Measurements from ENCODE around the gene MAP3K6.

MAP3K6 gene

GRCh38 chr1:27374362-27375086 lies 7.8 kb upstream of the MAP3K6 start, which contains the start of gene FCN3:
Gene FCN3, minus strand, starts transcription at chr1:27374824. Its CDS starts 6 bp downstream, at chr1:27374818.
- peak; percentile 22 for DNase-seq

GRCh38 chr1:27372808-27373690 lies 6.3 kb upstream of the MAP3K6 start:
- no peak for DNase-seq

GRCh38 chr1:27372022-27372807 lies 5.5 kb upstream of the MAP3K6 start:
- DNase-seq: no peak

- no peak for DNase-seq
These were observed 2.3 kb upstream of the MAP3K6 start for GRCh38 chr1:27368869-27369582.

GRCh38 chr1:27367160-27367650 lies 444 bp upstream of the MAP3K6 start:
- DNase-seq: no peak

- DNase-seq: peak; percentile 58
These were observed 699 bp downstream of the MAP3K6 start for GRCh38 chr1:27366113-27366410.

- DNase-seq: peak; percentile 58
These were observed 1.2 kb downstream of the MAP3K6 start for GRCh38 chr1:27365372-27366112.

GRCh38 chr1:27364696-27365371 lies 1.9 kb downstream of the MAP3K6 start:
- DNase-seq: no peak

- no peak for DNase-seq
These were observed 2.7 kb downstream of the MAP3K6 start for GRCh38 chr1:27363766-27364695.

GRCh38 chr1:27361553-27361952 lies 5.2 kb downstream of the MAP3K6 start:
- no peak for DNase-seq

GRCh38 chr1:27361044-27361402 lies 5.7 kb downstream of the MAP3K6 start:
- DNase-seq: no peak

GRCh38 chr1:27360159-27361043 lies 6.4 kb downstream of the MAP3K6 start:
- DNase-seq: no peak

- no peak for DNase-seq
These were observed 7.0 kb downstream of the MAP3K6 start for GRCh38 chr1:27359822-27360158.

GRCh38 chr1:27358928-27359313 lies 7.8 kb downstream of the MAP3K6 start:
- no peak for DNase-seq

- DNase-seq: no peak
These were observed 8.5 kb downstream of the MAP3K6 start for GRCh38 chr1:27358038-27358927.

GRCh38 chr1:27357281-27358037 lies 9.3 kb downstream of the MAP3K6 start:
- no peak for DNase-seq

- no peak for DNase-seq
These were observed 10.0 kb downstream of the MAP3K6 start for GRCh38 chr1:27356619-27357280.
